ENCODE results near the gene TMEM151A.

TMEM151A gene

DNA sequence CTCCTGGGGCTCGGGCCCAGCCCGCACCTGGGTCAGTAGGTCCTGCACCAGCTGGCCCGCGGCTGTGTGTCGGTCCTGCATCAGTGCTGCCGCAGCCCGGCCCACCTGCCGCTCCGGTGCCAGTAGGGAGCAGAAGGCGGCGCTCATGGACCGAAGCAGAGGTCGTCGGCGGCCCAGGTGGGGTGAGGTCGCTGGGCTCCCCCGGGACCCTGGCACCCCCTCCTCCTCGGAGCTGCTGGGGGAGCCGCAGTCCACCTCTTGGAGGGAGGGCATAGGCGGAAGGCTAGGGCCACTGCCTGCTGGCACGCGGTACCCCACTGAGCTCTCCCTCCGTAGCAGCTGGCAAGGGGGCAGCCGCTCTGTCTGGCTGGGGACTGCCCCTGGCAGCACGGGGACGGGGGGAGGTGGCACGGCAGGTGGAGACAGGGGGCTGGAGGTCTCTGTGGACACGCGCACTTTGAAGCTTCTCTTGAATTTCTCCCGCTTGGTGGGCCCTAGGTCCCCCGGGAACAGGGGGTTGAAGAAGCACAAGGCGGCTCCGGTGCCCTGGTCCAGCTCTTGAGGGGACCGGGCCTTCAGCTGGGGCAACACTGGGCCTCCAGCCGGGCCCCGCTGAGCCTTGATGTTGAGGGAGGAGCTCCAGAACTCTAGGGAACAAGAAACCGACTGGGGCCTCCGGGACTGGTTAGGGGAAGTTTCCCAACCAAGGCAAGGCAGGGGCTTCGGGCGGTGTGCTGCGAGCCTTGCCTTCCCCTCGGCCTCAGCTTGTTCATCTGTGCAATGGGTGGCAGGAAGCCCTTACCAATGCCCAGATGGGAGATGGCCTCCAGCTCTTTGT is 43.1 kb downstream of the TMEM151A start:
- in situ Hi-C loops (cut with HindIII; ENCODE audit: low sequenced_read_pairs) = loop anchor here (10.0 kb wide), 2 partner anchors 50 to 60 kb away; partner anchors contain the start of gene CNIH2

DNA sequence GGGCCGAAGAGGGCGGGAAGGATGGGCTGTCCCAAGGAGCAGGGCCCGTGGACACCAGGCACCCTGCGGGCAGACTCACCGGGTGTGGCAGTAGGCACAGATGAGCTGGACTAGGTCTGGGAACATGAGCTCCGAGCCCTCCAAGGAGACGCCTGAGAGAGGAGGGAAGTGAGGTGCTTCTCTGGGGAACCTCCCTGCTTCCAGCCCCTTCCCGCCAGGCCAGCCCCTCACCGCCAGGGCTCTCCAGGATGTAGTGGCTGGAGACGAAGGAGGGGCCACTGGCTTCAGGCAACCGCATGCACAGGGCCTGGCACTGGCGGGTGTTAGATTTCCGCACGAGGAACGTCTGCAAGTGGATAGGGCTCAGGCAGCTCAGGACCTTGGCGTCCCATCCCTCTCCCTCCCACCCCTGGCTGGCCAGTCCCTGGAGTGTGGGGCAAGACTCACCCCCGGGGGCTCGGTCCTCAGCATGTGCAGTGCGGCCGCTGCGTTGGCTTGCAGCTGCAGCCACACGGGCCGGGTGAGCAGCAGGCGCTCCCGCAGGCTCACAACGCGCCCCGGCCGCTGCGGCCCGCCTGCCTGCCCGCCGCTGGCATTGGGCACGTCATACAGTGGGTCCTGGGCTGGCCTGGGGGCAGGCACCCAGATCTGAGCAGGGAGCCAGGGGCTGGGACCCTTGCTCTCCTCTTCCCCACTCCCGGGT is 44.0 kb downstream of the TMEM151A start:
- in situ Hi-C loops (cut with HindIII; ENCODE audit: low sequenced_read_pairs) = loop anchor here (10.0 kb wide), 2 partner anchors 49 to 61 kb away; partner anchors contain the start of gene CNIH2

DNA sequence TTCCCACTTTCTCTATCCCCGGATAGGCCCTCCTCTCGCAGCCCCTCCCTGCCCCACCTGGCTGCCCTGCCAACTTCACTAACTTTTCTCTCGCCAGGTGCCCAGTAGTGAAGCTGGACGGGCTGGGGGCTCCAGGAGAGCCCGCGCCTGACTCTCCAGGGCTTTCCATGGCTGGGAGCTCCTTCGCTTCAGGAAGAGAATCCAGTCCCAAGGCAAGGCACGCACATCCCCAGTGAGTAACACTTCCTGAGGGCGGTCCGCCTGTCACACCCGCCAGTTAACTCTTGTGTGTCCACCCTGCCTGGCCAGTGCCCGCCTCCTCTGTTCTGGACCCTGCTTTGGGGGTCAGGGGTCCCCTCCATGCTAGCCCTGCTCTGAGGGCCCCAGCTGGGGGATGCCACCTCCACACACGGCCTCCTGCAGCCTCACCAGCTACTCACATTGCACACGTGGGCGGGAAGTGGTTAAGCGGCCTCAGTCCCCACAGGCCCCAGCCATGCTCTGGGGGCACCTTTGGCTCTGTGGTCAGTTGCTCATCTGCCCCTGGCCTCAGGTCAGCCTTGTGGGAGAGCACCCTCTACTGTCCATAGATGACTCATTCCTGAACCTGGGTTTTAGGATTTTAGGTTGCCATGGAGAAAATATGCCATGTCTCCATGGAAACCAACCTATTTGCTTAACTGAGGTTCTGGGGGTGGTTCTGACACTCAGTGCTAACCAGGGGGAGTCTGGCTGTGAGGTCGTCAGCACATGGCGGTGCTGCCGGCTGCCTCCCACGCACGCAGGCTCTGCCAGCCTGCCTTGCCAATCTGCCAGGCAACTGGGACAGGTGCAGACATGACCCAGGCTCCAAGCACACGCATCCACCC is 44.8 kb downstream of the TMEM151A start, which contains the start of gene RIN1:
Gene RIN1, minus strand, starts transcription at position 201 of the 869 bp plus-strand sequence. Its CDS starts 32 bp downstream, at position 169.
- in situ Hi-C loops (cut with HindIII; ENCODE audit: low sequenced_read_pairs) = loop anchor here (10.0 kb wide), 2 partner anchors 48 to 62 kb away; partner anchors contain the start of gene CNIH2

DNA sequence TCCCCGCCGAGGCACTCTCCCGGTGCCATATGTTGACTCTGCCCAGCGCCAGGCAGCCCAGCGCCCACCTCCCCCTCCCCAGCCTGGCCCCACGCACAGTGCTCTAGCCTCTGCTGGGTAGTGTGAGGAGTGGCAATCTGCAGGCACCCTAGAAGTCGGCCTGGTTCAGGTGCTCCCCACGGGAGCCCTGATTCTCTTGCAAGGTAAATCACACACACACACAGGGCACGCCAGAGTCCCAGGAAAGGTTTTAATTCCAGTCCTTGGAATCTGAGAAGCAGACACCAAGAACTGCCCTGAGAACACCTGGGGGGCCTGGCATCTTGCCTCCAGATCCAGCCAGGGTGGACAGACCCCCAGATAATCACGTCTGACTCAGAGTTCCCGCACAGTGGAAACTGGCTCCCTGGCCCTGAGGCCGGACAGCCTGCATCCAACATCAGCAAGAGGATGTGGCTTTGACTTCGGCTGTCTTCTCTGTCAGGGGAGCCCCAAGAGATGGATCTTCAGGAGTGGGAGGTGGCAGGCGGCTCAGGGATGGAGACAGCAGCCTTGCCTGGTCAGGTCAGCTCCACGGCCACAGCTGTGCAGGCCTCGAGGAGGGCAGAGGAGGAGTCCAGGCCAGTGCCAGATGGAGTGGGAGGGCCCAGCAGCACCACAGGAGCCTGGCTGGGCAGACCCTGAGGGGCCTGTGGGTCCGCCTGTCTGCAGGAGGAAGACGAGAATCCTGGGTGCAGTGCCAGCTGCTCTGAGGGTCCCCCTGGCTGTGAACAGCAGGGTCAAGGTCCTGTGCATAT is 45.6 kb downstream of the TMEM151A start:
- in situ Hi-C loops (cut with HindIII; ENCODE audit: low sequenced_read_pairs) = loop anchor here (10.0 kb wide), 2 partner anchors 48 to 62 kb away; partner anchors contain the start of gene CNIH2

DNA sequence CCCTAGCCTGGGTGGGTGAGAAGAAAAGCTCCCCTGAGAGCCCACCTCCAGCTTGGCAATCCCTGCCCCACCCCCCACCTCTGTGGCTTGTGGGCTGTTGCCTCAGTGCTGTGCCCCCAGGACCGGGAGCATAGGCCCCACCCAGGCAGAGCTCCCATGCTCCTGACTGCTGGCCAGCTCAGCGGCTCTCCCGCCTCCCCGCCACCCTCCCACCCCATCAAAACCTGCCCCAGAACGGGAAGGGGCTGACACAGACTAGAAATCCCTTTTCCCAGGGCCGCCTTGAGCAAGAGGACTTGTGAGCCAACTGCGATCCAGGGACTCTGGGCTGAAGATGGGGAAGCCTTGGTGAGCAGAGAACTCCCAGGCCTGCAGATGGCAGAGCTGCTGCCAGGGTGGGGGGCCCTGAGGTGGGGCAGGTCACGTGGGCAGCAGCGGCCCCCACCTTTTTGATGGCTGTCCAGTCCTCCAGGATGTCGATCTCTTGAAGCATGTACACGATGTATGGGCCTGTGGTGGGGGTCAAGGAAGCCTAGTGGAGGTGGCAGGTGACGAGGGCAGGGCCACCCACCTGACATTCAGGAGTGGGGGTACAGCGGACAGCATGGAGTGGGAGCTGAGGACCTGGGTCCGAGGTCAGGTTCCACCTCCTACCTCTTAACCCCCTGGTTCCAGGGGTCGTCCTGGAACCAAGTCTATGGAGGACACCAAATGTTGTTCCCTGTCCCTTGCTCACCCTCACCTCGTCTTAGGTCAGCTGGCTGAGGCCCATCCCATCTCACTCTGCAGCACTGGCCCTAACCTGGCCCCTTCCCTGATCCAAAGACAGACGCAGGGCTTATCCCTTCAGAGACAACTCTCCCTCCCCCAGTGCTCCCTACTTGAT is 46.8 kb downstream of the TMEM151A start:
- in situ Hi-C loops (cut with HindIII; ENCODE audit: low sequenced_read_pairs) = loop anchor here (10.0 kb wide), 2 partner anchors 46 to 64 kb away; partner anchors contain the start of gene CNIH2

DNA sequence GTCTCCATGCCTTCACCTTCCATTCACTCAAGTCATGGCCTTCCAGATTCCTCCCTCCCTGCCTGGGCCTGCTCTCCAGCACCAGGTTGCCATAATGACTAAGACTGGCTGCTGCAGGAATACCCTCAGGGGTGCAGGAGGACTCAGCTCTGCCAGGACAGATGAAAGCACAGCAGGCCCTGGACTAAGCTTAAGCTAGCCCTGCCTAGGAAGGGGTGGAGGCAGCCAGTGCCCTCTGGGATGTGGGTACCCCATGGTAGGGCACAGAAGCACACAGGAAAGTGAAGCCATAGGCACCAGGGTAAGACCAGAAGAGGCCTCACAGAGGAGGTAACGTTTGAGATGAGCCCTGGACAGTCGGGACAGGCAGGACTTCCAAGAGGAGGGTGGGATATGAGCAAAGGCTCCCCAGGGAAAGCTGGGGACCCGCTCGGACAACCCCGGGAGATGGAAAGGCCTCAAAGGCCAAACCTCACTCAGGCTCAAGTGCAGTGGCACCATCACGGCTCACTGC is 47.5 kb downstream of the TMEM151A start:
- in situ Hi-C loops (cut with HindIII; ENCODE audit: low sequenced_read_pairs) = loop anchor here (10.0 kb wide), 2 partner anchors 46 to 64 kb away; partner anchors contain the start of gene CNIH2

DNA sequence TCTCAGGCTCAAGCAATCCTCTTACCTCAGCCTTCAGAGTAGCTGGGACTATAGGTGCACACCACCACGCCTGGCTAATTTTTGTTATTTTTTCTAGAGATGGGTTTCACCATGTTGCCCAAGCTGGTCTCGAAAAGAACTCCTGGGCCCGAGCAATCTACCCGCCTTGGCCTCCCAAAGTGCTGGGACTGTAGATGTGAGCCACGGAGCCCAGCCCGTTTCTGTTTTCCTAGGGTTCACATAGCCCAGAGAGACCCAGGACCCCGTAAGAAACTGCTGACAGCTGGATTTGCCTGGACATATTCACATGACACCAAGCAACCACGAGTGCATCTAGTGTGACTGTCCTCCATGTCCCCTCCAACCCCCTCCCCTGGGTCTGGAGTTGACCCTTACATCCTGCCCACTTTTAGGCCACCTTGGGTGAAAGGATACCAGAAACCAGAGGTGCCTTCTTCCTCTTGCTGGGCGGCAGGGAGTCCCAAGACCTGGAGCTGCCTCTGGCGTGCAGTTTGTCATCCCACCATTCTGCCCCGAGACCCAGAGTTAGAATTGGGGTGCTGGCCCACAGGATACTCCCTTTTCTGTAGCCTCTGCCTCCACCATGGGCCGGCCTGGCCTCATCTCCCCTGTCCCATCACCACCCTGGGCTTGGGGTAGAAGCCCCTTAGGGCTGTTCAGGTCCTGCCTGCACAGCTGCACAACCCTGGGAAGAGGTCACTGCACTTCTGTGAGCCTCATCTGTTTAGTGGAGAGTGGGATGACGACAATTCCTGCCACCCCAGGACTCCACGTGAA is 48.2 kb downstream of the TMEM151A start:
- in situ Hi-C loops (cut with HindIII; ENCODE audit: low sequenced_read_pairs) = loop anchor here (10.0 kb wide), 2 partner anchors 45 to 65 kb away; partner anchors contain the start of gene CNIH2

DNA sequence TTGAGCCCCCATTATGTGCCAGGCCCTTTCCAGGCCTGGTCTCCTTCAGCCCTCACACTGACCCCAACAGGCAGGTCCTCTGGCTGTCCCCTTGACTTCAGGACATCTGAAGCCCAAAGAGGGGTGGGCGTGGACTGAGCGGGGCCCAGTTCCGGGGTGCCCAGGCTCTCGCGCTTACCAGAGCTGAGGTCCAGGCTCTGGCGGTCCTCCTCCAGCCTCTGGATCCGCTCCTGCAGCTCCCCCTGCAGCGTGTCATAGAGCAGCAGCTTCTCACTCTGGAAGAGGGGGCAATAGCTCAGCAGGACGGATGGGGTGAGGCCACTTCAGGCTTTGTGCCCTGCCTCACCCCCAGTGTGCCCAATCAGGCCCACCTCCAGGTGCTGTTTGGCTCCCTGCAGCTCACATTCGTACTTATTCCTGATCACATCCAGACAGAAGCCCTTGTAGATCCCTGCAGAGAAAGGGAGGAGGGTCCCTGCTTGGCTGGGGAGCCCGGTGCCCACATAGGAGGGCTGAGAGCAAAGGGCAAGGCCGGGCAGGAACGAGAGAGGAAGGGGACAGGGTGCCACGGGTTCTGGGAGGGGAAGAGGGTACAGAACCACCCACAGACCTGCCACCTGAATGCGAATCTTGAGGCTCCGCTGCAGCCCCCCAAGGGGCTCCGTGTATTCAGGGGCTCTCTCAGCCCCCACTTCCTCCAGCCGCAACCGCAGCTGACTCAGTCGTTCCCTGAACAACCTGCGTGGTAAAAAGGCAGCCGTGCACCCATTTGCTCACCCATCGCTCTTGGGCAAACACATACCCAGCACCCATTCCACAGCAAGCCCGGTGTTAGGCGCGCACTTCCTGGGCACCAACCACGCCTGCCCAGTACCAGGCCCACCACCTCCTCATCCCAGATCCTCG is 49.2 kb downstream of the TMEM151A start:
- in situ Hi-C loops (cut with HindIII; ENCODE audit: low sequenced_read_pairs) = no loop called here

DNA sequence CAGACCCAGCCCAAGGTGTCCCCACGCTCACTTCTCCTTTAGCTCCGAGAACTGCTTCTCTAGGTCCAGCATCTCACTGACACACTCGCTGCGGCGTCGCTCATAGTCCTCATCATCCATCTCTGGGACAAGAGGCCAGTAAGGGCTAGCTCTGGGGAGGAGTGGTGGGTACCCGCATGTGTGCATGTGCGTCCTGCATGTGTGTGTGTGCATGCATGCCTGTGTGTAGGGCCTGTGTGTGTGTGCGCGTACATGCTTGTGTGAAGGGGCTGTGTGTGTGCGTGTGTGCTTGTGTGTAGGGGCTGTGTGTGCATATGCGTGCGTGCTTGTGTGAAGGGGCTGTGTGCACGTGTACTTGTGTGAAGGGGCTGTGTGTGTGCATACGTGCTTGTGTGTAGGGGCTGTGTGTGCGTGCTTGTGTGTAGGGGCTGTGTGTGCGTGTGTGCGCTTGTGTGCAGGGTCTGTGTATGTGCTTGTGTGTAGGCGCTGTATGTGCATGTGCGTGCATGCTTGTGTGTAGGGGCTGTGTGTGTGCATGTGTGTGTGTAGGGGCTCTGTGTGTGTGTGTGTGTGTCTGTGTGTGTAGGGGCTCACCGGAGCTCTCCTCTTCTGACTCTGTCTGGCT is 49.9 kb downstream of the TMEM151A start:
- in situ Hi-C loops (cut with HindIII; ENCODE audit: low sequenced_read_pairs) = no loop called here

DNA sequence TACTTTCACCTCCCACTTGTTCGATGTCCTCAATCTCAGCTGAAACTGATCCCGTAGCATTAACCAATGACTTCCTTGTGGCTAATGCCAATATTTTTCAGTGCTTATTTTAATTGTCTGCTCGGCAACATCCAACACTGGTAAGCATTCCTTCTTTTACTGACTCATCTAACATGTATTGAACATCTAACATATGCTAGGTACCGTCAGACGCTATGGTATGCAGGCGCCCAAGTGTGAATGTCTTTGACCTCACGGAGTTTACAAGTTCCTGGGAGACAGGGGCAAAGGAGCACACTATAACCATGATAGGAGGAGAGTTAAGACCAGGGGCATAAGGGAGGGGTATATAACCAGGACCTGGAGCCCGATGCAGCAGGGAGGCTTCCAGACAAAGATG is 51.5 kb downstream of the TMEM151A start:
- in situ Hi-C loops (cut with HindIII; ENCODE audit: low sequenced_read_pairs) = no loop called here

DNA sequence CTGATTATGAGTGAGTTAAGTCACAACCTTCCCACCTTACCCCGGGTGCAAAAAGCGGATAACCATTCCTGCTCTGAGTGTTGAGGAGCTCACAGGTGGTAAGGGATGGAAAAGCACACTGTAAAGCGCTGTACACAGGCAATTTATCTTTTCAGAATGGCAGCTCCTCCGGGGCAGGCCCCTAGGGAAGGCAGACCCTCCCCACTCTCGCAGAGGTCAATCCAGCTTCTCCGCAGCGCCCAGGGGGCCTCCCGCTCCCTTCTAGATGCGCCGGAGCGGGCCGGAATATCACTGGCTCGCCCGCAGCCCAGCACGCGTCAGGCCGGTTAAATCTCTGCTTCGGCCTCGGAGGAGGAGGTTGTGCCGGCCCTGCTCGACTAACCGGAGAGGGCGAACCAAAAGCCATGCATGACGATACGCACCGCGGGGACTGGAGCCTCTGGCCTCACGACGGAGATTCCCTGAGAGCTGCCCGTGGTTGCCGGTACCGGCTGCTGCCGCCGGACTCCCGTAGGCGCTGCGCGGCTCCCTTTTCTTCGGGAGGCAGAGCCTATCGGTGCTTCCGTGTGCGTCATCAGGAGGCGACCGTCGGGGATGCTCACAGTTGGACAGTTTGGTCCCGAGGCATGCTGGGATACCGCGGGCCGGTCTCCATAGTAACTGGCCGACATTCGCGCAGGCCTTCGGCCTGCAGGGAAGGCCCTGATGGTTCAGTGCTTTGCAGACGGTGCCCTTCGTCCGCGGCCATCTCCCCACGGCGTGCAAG is 53.0 kb downstream of the TMEM151A start, which contains the start of gene BRMS1:
Gene BRMS1, minus strand, starts transcription at position 555 of the 766 bp plus-strand sequence. CDS start 2,870 bp downstream, outside the sequence.
- in situ Hi-C loops (cut with HindIII; ENCODE audit: low sequenced_read_pairs) = no loop called here

DNA sequence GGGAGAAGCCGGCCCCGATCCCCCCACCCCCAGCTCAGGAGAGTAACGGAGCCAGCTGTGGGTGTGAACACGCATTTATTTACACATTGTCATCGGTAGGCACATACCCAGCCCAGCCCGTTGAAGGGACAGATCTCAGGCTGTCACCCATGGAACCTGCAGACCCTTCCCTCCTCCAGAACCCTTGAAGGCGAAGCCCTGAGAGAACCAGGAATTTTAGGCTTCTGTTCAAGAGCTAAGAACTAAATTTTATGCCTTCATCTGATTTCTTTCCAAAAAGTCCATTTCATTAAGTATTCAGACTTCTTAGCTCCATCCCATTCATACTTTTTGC is 53.6 kb downstream of the TMEM151A start:
- in situ Hi-C loops (cut with HindIII; ENCODE audit: low sequenced_read_pairs) = no loop called here

Data from DLD1 (cell line).